ENCODE measurements around the gene MICAL2.

The MICAL2 gene

DNA sequence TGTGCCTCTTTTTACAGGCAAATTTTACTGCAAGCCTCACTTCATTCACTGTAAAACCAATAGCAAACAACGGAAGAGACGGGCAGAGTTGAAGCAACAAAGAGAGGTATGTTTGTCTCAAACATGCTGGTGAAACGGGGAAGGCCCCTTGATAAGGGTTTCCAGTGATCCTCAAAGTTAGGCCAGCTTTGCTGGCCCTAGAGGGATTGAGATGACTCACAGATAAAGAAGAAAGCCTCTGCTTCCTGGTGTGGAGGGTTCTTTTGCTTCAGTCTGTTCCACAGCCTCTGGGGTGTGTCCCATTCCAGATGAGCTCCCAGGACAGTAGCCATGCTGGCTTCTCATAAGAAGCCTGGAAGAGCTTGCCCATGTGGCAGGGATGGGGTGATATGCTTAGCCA is 148.1 kb downstream of the MICAL2 start:
- Histone ChIP-seq H3K27ac (ENCODE audit: low read depth, low read length, severe bottlenecking) (peak overlapping the region; percentile 68), H3K4me3 (ENCODE audit: extremely low read depth, insufficient read depth, low read length, poor library complexity, severe bottlenecking) (no peak overlapping the region), H3K36me3 (ENCODE audit: control insufficient read depth, insufficient read depth, low read length) (peaks cover 87% of the 10 kb centered on the region), H3K4me1 (ENCODE audit: control insufficient read depth, insufficient read depth, low read length, poor library complexity, severe bottlenecking) (peaks cover 53% of the 10 kb centered on the region), H3K9me3 (ENCODE audit: control insufficient read depth, low read length) (no peaks in the 10 kb centered on the region)
- WGBS, 2 experiments (ENCODE audit: insufficient coverage in 2 of 2), result 29 to 46% methylated on average over 1 of the region's 3 CpGs

GRCh38 chr11:12259956-12260355 is 149.6 kb downstream of the MICAL2 start:
- H3K36me3 ChIP-seq (ENCODE audit: control insufficient read depth, insufficient read depth, low read length), result peaks cover 87% of the 10 kb centered on the region
- peaks cover 55% of the 10 kb centered on the region for H3K4me1 ChIP-seq (ENCODE audit: control insufficient read depth, insufficient read depth, low read length, poor library complexity, severe bottlenecking)
- H3K27ac ChIP-seq (ENCODE audit: low read depth, low read length, severe bottlenecking), result peak overlapping the region; percentile 13
- WGBS, 2 experiments (ENCODE audit: insufficient coverage in 2 of 2), result 86 to 88% methylated on average over 3 to 6 of the region's 7 CpGs
- H3K4me3 ChIP-seq (ENCODE audit: extremely low read depth, insufficient read depth, low read length, poor library complexity, severe bottlenecking), result no peak overlapping the region
- H3K9me3 ChIP-seq (ENCODE audit: control insufficient read depth, low read length), result no peaks in the 10 kb centered on the region

DNA sequence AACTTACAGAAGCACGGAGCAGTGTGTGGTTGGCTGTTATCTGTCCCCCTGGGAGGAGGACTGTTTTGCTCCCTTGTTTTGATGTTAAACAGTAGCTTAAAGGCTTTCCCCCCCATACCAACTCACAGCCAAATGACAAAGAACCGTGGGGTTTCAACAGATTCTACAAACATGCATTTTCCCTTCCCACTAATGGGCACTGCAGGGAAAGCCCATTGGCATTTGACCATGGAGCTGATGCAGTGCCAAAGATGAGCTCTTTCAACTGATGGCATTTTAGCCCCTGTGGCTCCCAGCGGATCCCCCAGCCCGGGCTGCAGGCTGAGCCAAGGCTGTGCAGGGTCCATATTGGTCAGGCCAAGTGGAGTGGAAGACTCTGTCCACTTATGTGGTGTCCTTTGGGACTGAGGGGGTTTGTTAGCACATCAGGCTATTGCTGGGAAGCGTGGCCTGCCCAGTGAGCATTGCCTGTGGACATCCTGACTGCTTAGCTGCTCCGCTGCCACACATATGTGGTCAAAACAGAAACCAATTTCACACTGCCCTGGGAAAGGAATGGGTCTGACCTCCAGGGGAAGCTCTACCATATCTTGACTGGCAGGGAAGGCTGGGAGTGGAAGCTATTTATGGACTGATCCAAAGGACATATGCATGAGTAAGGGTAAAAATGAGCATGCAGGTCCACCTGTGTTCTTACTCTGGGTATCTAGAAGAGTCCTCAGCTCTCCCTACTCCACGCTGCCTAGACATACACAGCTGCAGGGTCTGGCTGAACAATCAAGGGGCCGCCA is 150.5 kb downstream of the MICAL2 start:
- 89 to 97% methylated on average over 6 to 7 of the region's 8 CpGs for WGBS, 2 experiments (ENCODE audit: insufficient coverage in 2 of 2)
- no peak overlapping the region for H3K27ac ChIP-seq (ENCODE audit: low read depth, low read length, severe bottlenecking)
- no peaks in the 10 kb centered on the region for H3K9me3 ChIP-seq (ENCODE audit: control insufficient read depth, low read length)
- H3K4me3 ChIP-seq (ENCODE audit: extremely low read depth, insufficient read depth, low read length, poor library complexity, severe bottlenecking), result no peak overlapping the region
- H3K4me1 ChIP-seq (ENCODE audit: control insufficient read depth, insufficient read depth, low read length, poor library complexity, severe bottlenecking), result peaks cover 55% of the 10 kb centered on the region
- H3K36me3 ChIP-seq (ENCODE audit: control insufficient read depth, insufficient read depth, low read length), result peaks cover 78% of the 10 kb centered on the region

DNA sequence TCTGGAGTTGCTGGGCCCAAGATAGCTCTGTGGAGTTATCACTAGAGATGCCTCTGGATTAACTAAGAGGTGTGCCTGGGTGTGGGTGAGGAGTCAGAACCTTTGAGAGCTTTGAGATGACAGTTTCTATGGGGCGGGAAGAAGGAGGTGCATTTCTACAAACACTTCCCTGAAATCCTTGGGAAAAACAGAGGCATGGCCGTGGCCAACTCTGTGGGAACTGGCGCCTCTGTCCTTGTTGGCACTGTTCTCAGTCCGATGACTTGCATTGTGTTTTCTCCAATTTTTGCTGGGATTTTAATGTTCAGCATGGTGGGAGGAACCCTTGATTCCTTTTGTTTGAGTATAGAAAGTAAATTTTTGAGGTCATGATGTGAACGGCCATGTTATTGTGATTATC is 151.2 kb downstream of the MICAL2 start:
- Histone ChIP-seq H3K36me3 (ENCODE audit: control insufficient read depth, insufficient read depth, low read length) (peaks cover 72% of the 10 kb centered on the region), H3K4me1 (ENCODE audit: control insufficient read depth, insufficient read depth, low read length, poor library complexity, severe bottlenecking) (peaks cover 55% of the 10 kb centered on the region), H3K27ac (ENCODE audit: low read depth, low read length, severe bottlenecking) (no peak overlapping the region), H3K9me3 (ENCODE audit: control insufficient read depth, low read length) (no peaks in the 10 kb centered on the region), H3K4me3 (ENCODE audit: extremely low read depth, insufficient read depth, low read length, poor library complexity, severe bottlenecking) (no peak overlapping the region)
- WGBS, 2 experiments (ENCODE audit: insufficient coverage in 2 of 2), result 97% methylated on average over 2 to 5 of the region's 5 CpGs

GRCh38 chr11:12263141-12263693 is 152.8 kb downstream of the MICAL2 start:
- Histone ChIP-seq H3K36me3 (ENCODE audit: control insufficient read depth, insufficient read depth, low read length) (peaks cover 57% of the 10 kb centered on the region), H3K27ac (ENCODE audit: low read depth, low read length, severe bottlenecking) (peak overlapping the region; percentile 49), H3K9me3 (ENCODE audit: control insufficient read depth, low read length) (no peaks in the 10 kb centered on the region), H3K4me3 (ENCODE audit: extremely low read depth, insufficient read depth, low read length, poor library complexity, severe bottlenecking) (no peak overlapping the region), H3K4me1 (ENCODE audit: control insufficient read depth, insufficient read depth, low read length, poor library complexity, severe bottlenecking) (peaks cover 38% of the 10 kb centered on the region)
- WGBS, 2 experiments (ENCODE audit: insufficient coverage in 2 of 2), result 85 to 86% methylated on average over 10 of the region's 11 CpGs

- no peaks in the 10 kb centered on the region for H3K9me3 ChIP-seq (ENCODE audit: control insufficient read depth, low read length)
- H3K4me3 ChIP-seq (ENCODE audit: extremely low read depth, insufficient read depth, low read length, poor library complexity, severe bottlenecking), result no peak overlapping the region
- H3K36me3 ChIP-seq (ENCODE audit: control insufficient read depth, insufficient read depth, low read length), result peaks cover 52% of the 10 kb centered on the region
- H3K27ac ChIP-seq (ENCODE audit: low read depth, low read length, severe bottlenecking), result no peak overlapping the region
- 56 to 67% methylated on average over 3 of the region's 3 CpGs for WGBS, 2 experiments (ENCODE audit: insufficient coverage in 2 of 2)
- H3K4me1 ChIP-seq (ENCODE audit: control insufficient read depth, insufficient read depth, low read length, poor library complexity, severe bottlenecking), result peaks cover 33% of the 10 kb centered on the region
Observed at GRCh38 chr11:12264361-12264760, 154.0 kb downstream of the MICAL2 start.

- peaks cover 35% of the 10 kb centered on the region for H3K36me3 ChIP-seq (ENCODE audit: control insufficient read depth, insufficient read depth, low read length)
- no peak overlapping the region for H3K27ac ChIP-seq (ENCODE audit: low read depth, low read length, severe bottlenecking)
- H3K4me3 ChIP-seq (ENCODE audit: extremely low read depth, insufficient read depth, low read length, poor library complexity, severe bottlenecking), result no peak overlapping the region
- peaks cover 26% of the 10 kb centered on the region for H3K4me1 ChIP-seq (ENCODE audit: control insufficient read depth, insufficient read depth, low read length, poor library complexity, severe bottlenecking)
- H3K9me3 ChIP-seq (ENCODE audit: control insufficient read depth, low read length), result no peaks in the 10 kb centered on the region
- no CpG with 5 or more reads among the region's 1 CpG for WGBS, 2 experiments (ENCODE audit: insufficient coverage in 2 of 2)
Observed at GRCh38 chr11:12266132-12266531, 155.7 kb downstream of the MICAL2 start.

DNA sequence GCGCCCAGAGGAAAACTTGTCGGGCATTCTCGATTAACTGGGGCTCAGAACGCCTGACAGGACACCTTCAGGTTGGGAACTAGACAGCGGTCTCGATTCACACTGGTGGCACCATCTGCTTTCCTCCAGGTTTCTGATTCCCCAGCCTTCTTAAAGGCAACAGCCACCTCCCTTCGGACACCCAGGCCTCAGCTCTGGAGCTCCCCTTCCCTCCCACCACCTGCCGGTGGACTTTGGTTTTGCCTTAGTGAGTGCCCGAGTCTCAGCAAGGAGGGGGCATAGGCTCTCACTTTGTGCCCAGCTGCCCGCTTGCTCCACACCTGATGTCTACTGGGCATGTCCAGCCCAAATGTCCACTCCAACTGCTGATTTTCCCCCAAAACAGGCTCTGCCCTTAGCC is 156.6 kb downstream of the MICAL2 start:
- Histone ChIP-seq H3K36me3 (ENCODE audit: control insufficient read depth, insufficient read depth, low read length) (peaks cover 27% of the 10 kb centered on the region), H3K27ac (ENCODE audit: low read depth, low read length, severe bottlenecking) (no peak overlapping the region), H3K9me3 (ENCODE audit: control insufficient read depth, low read length) (no peaks in the 10 kb centered on the region), H3K4me1 (ENCODE audit: control insufficient read depth, insufficient read depth, low read length, poor library complexity, severe bottlenecking) (peaks cover 26% of the 10 kb centered on the region), H3K4me3 (ENCODE audit: extremely low read depth, insufficient read depth, low read length, poor library complexity, severe bottlenecking) (no peak overlapping the region)
- 80 to 91% methylated on average over 8 to 10 of the region's 10 CpGs for WGBS, 2 experiments (ENCODE audit: insufficient coverage in 2 of 2)

DNA sequence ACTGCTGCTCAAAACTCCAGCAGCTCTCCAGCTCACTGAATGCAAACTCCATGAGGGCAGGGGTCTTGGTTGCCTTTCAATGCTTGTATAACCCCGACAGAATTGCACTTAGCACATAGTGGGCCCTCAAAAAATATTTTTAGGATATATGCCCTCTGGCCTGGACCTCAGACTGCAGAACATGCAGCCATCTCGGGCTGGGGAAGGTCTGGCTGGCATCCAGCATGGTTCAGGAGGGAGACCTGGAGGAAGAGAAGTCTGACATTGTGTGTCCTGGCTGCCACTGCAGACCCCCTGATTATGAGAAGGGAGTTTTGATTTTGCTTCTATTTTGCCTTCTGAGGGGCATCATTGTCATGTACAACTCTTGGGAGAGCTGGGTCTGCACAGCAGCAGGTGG is 157.5 kb downstream of the MICAL2 start:
- WGBS, 2 experiments (ENCODE audit: insufficient coverage in 2 of 2), result 85 to 100% methylated on average over 2 of the region's 2 CpGs
- Histone ChIP-seq H3K27ac (ENCODE audit: low read depth, low read length, severe bottlenecking) (no peak overlapping the region), H3K9me3 (ENCODE audit: control insufficient read depth, low read length) (no peaks in the 10 kb centered on the region), H3K36me3 (ENCODE audit: control insufficient read depth, insufficient read depth, low read length) (peaks cover 17% of the 10 kb centered on the region), H3K4me3 (ENCODE audit: extremely low read depth, insufficient read depth, low read length, poor library complexity, severe bottlenecking) (no peak overlapping the region), H3K4me1 (ENCODE audit: control insufficient read depth, insufficient read depth, low read length, poor library complexity, severe bottlenecking) (peaks cover 24% of the 10 kb centered on the region)

- Histone ChIP-seq H3K4me3 (ENCODE audit: extremely low read depth, insufficient read depth, low read length, poor library complexity, severe bottlenecking) (no peak overlapping the region), H3K9me3 (ENCODE audit: control insufficient read depth, low read length) (no peaks in the 10 kb centered on the region), H3K27ac (ENCODE audit: low read depth, low read length, severe bottlenecking) (peak overlapping the region; percentile 45), H3K36me3 (ENCODE audit: control insufficient read depth, insufficient read depth, low read length) (peaks cover 7% of the 10 kb centered on the region), H3K4me1 (ENCODE audit: control insufficient read depth, insufficient read depth, low read length, poor library complexity, severe bottlenecking) (peaks cover 18% of the 10 kb centered on the region)
- WGBS, 2 experiments (ENCODE audit: insufficient coverage in 2 of 2), result 50 to 100% methylated on average over 1 to 2 of the region's 3 CpGs
Observed at GRCh38 chr11:12269104-12269441, 158.7 kb downstream of the MICAL2 start.
